ENCODE data around the gene MSANTD3.

MSANTD3 gene

GRCh38 chr9:100455470-100455869, 28.5 kb downstream of the MSANTD3 start:
- intact Hi-C loops (cut with DNase I) = no loop called here
- no peak for DNase-seq

- intact Hi-C loops (cut with DNase I) = no loop called here
- no peak for DNase-seq
These were observed 30.6 kb downstream of the MSANTD3 start for GRCh38 chr9:100457517-100457916.

- intact Hi-C loops (cut with DNase I) = no loop called here
- DNase-seq = no peak
These were observed 33.0 kb downstream of the MSANTD3 start for GRCh38 chr9:100459963-100460362.

GRCh38 chr9:100465274-100465673, 38.3 kb downstream of the MSANTD3 start:
- intact Hi-C loops (cut with DNase I) = no loop called here
- DNase-seq = no peak

GRCh38 chr9:100465761-100466160, 38.8 kb downstream of the MSANTD3 start:
- no peak for DNase-seq

GRCh38 chr9:100466171-100466828, 39.4 kb downstream of the MSANTD3 start:
- DNase-seq = no peak

More at GRCh38 chr9:100465761-100466160, 38.8 kb downstream of the MSANTD3 start:
- intact Hi-C loops (cut with DNase I) = no loop called here

GRCh38 chr9:100466829-100467221, 39.9 kb downstream of the MSANTD3 start:
- intact Hi-C loops (cut with DNase I) = no loop called here
- no peak for DNase-seq

More at GRCh38 chr9:100466171-100466828, 39.4 kb downstream of the MSANTD3 start:
- intact Hi-C loops (cut with DNase I) = no loop called here

- intact Hi-C loops (cut with DNase I) = no loop called here
- no peak for DNase-seq
These were observed 41.1 kb downstream of the MSANTD3 start for GRCh38 chr9:100468041-100468440.

- no peak for DNase-seq
- intact Hi-C loops (cut with DNase I) = loop anchor here (10.0 kb wide), 1 partner anchor 123 kb away; no protein-coding TSS in a partner anchor
These were observed 45.3 kb downstream of the MSANTD3 start for GRCh38 chr9:100472268-100472667.

- peak; percentile 42 to 95 (median 72) for DNase-seq
- intact Hi-C loops (cut with DNase I) = loop anchor here (10.0 kb wide), 1 partner anchor 122 kb away; no protein-coding TSS in a partner anchor
These were observed 45.9 kb downstream of the MSANTD3 start, which contains the start of gene TMEFF1 for GRCh38 chr9:100472788-100473275. TSS of gene TMEFF1 (plus strand) at chr9:100473149. CDS start at chr9:100473545, 396 bp downstream.

- intact Hi-C loops (cut with DNase I) = loop anchor here (10.0 kb wide), 1 partner anchor 121 kb away; no protein-coding TSS in a partner anchor
- DNase-seq = peak in 9 of 10 donors; percentile 17 to 91 (median 38)
These were observed 46.5 kb downstream of the MSANTD3 start for GRCh38 chr9:100473276-100474081.

GRCh38 chr9:100474082-100474923, 47.4 kb downstream of the MSANTD3 start:
- peak in 7 of 10 donors; percentile 16 to 87 (median 40) for DNase-seq
- intact Hi-C loops (cut with DNase I) = loop anchor here (10.0 kb wide), 1 partner anchor 120 kb away; no protein-coding TSS in a partner anchor

GRCh38 chr9:100474924-100475276, 48.0 kb downstream of the MSANTD3 start:
- no peak for DNase-seq
- intact Hi-C loops (cut with DNase I) = loop anchor here (10.0 kb wide), 1 partner anchor 120 kb away; no protein-coding TSS in a partner anchor

- intact Hi-C loops (cut with DNase I) = loop anchor here (10.0 kb wide), 1 partner anchor 118 kb away; no protein-coding TSS in a partner anchor
These were observed 50.3 kb downstream of the MSANTD3 start for GRCh38 chr9:100477241-100477640.

GRCh38 chr9:100478192-100478591, 51.2 kb downstream of the MSANTD3 start:
- DNase-seq = no peak
- intact Hi-C loops (cut with DNase I) = loop anchor here (10.0 kb wide), 1 partner anchor 117 kb away; no protein-coding TSS in a partner anchor

More at GRCh38 chr9:100477241-100477640, 50.3 kb downstream of the MSANTD3 start:
- no peak for DNase-seq

- intact Hi-C loops (cut with DNase I) = loop anchor here (10.0 kb wide), 1 partner anchor 115 kb away; no protein-coding TSS in a partner anchor
- DNase-seq = no peak
These were observed 52.9 kb downstream of the MSANTD3 start for GRCh38 chr9:100479820-100480219.

- DNase-seq = no peak
- intact Hi-C loops (cut with DNase I) = no loop called here
These were observed 58.3 kb downstream of the MSANTD3 start for GRCh38 chr9:100485196-100485595.

GRCh38 chr9:100486479-100487176, 59.7 kb downstream of the MSANTD3 start:
- intact Hi-C loops (cut with DNase I) = no loop called here
- DNase-seq = no peak

- intact Hi-C loops (cut with DNase I) = no loop called here
- DNase-seq = no peak
These were observed 61.2 kb downstream of the MSANTD3 start for GRCh38 chr9:100488177-100488576.
